GM21423 (cell line): ENCODE results near the gene FCRL5.
"Not testable (repeated sequence)": the region's sequence is repeated elsewhere in the genome, so short reads cannot be mapped to it uniquely, and the experiment has no call there.

ENCODE experiments used
- ATAC-seq: cut with Tn5 transposase; IDR thresholded peaks from one replicate; pipeline ENCODE4 v1.9.1; 2021; ENCODE audit warnings: mild to moderate bottlenecking, moderate library complexity; ENCODE audit not compliant: unreplicated experiment

FCRL5 gene

DNA sequence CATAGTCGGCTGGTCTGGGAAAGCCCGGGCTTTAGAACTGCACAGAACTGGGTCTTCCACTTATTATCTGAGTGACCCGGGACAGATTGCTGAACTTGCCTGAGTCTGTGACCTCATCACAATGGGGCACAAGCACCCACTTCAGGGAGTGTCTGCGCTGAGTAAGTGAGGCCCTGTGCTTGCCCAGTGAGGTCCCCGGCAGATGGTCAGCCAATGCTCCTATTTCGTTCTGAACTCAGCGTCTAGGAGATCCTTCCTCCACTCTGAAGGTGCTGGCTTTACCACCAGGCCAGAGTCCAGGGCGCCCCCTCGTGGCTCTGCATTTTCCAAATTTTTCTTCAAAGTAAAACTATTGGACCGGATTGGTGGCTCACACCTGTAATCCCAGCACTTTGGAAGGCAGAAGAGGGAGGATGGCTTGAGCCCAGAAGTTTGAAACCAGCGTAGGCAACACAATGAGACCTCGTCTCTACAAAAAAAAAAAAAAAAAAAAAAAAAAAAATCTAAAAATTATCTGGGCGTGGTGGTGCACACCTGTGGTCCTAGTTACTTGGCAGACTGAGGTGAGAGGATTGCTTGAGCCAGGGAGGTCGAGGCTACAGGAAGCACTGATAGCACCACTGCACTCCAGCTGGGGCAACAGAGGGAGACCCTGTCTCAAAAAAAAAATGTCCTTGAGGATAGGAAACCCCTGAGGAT lies 61.7 kb downstream of the FCRL5 start:
- ATAC-seq: no peak

DNA sequence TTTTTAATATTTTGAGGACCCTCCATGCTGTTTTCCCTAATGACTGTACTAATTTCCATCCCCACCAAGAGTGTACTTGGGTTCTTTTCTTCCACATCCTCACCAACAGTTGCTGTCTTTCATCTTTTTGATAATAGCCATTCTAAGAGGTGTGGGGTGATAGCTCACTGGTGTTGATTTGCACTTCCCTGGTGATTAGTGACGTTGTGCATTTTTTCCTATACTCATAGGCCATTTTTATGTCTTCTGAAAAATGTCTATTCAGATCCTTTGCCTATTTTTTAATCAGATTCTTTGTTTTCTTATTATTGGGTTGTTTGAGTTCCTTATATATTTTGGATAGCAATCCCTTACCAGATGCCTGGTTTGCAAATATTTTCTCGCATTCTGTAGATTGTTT lies 64.2 kb downstream of the FCRL5 start:
- no peak for ATAC-seq

DNA sequence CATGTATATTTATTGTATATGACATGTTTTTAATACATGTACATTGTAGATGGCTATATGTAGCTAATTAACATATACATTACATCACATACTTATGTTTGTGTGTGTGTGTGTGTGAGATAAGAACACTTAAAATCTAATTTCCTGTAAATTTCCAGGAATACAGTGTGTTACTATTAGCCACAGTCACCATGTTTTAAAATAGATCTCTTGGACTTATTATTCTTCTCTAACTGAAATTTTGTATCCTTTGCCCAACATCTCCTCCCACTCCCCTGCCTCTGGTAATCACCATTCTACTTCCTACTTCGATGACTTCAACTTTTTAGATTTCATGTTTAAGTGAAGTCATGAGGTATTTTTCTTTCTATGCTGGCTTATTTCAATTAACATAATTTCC lies 64.8 kb downstream of the FCRL5 start:
- ATAC-seq: no peak

DNA sequence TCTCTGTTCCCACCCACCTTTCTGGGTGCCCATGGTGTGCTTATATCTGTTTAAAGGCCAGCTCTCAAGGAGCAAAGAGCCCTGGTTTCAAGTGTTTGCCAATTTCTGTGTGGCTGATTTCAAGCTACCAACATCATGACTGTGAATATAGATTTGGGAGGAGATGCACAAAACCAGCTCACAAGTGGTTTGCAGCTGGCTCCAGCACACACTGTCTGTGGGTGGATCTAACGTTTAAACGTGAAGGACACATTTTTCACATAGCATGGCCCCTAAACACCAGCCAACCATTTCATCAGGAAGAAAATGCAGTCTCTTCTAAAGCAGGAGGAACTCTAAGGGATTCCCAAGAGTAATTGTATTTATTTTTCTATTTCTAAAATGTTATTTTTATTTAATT lies 65.2 kb downstream of the FCRL5 start:
- ATAC-seq: no peak

DNA sequence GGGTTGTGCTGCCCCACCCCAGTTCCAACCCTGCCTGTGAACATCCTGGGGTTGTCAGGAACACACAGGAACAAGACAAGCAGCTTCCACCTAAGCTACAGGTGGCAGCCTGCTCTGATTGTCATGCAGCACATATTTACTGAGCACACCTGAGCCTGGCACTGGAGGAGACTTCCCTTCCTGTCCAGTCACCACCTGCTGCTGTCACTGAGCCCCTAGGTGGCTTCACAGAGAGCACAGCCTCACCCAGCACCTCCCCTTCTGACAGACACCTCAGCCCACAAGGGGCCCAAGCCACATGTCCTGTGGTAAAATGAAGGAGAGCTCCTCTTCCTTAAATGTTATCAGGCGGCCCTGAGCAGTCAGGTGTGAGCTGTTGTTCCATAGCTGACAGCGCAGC lies 65.9 kb downstream of the FCRL5 start:
- not testable (repeated sequence) for ATAC-seq

DNA sequence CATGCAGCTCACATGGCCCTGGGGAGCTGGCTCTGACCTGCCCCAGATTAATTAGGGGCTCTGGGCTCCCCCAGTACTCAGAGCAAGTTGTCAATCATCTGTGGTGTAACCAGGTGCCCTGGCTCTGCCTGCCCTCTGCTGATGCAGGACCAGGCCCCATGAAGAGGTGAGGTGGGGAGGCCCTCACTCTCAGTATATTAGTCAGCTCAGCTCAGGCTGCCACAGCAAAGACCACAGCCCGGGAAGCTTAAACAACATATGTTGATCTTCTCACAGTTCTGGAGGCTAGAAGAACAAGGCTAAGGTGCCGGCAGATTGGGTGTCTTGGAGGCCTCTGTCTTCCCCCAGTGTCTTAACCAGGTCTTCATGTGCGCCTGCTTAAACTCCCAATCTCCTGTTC lies 66.5 kb downstream of the FCRL5 start:
- ATAC-seq: no peak

DNA sequence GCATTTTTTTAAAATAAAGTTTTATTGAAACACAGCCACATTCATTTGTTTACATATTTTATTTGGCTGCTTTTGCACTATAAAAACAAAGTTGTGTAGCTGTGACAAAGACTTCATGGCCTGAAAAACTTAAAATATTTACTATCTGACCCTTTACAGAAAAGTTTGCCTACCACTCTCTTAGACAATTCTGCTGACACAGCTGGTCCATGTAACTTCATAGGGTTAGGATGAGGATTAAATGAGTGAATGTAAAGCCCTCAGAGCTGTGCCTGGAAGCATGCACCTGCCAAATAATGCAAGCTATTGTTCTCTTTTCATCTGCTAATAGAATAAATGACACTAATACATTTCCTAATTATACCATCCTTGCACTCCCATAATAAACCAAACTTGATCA lies 67.7 kb downstream of the FCRL5 start:
- ATAC-seq: no peak

DNA sequence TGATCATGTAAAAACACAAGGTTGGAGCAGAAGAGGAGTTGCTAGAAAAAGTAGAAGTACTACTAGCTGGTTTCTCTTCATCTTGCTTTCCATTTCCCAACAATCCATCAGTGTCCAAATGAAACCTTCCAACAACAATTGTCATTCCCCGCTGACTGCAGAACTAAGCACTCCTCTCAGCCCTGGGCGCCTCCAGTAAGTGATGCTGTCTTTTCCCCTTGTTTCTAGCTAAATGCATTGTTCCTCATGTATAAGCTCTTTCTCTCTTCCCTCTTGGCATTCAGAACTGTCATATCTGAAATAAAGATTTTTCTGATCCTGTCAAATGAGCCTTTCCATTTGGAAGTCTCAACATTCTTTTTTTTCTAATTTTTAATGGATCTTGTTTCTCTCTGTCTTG lies 68.7 kb downstream of the FCRL5 start:
- no peak for ATAC-seq

DNA sequence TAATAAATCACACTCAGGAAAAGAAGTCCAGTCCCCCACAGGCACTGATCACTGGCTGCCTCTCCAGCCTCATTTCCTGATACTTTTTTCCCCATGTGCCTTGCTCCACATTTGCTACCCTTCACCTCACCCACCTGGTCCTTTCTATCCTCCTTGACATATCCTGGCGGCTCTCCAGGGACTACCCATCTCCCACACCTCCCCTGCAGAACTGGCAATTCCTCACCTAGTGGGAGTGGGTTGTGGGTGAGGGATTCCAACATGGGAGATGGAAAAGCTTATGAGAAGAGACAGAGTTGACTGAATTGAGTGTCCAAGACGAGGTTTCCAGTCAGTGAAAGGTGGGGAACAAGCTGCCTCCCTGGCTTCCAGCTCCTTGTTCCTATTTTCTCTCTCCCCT lies 69.6 kb downstream of the FCRL5 start:
- ATAC-seq: no peak

DNA sequence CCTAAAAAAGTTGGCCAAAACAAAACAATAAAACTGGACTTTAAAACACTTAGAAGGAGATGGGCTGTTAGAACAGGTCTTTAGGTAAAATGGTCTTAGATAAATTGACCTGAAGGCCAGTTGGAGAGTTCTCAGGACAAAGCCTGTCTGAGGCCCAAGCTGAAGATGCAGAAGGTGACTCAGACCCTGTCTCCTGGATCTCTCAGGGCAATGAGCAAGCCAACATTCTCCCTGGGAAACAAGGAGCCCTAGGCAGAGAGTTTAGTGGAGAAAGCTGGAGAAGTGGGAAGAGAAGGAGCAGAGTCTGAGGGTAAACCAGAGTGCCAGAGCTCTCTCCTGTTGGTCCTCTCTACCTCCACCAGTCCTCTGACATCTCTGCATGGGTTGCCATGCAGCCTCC lies 70.1 kb downstream of the FCRL5 start:
- no peak for ATAC-seq

DNA sequence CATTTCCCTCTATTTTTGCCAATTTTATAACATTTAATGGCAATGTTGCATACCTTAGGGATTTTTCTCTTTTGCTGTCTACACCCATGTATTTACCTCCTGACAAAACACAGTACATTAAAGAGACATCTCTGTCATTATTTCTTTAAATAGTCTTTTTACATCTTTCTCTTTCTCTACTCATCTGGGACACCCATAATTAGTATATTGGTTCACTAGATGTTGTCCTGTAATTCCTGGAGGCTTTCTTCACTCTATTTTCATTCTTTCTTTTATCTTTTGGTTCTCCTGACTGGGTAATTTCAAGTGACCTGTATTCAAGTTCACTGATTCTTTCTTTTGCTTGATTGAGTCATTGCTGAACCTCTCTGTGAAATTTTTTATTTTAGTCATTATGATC lies 74.3 kb downstream of the FCRL5 start:
- ATAC-seq: no peak

DNA sequence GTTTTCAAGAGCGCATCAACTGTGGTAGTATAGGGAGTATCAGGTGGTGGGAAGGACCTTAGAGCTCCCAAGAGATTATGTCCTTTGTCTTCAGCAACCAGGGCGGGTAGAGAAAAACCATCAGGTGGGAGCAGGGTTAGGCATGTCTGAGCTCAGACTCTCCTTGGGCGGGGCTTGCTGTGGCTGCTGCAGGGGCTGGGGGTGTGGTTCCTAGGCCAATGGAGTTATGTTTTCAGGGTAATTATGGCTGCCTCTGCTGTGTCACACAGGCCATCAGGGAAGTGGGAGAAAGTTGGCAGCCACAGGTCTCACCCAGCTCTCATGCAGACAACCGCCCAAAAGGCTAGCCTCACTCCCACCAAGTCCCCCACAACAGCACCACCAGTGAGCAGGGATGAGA lies 74.9 kb downstream of the FCRL5 start:
- no peak for ATAC-seq

DNA sequence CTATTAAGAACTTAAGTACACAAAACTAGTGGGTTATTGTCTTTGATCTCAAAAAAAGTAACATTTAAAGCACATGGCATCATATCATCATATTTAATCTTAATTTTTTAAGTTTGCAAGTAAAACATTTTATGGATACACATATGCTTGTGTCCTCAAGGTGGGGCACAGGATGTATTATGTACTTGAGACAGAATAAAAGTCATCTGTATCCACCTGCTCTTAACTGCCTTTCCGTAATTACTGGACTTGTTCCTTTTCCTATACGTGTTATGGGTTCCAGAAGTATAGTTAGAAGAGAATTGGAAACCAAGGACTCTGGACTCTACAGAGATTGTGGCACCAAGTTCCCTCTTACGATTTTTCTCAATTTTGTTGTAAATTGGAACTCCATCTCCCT lies 79.4 kb downstream of the FCRL5 start:
- no peak for ATAC-seq

DNA sequence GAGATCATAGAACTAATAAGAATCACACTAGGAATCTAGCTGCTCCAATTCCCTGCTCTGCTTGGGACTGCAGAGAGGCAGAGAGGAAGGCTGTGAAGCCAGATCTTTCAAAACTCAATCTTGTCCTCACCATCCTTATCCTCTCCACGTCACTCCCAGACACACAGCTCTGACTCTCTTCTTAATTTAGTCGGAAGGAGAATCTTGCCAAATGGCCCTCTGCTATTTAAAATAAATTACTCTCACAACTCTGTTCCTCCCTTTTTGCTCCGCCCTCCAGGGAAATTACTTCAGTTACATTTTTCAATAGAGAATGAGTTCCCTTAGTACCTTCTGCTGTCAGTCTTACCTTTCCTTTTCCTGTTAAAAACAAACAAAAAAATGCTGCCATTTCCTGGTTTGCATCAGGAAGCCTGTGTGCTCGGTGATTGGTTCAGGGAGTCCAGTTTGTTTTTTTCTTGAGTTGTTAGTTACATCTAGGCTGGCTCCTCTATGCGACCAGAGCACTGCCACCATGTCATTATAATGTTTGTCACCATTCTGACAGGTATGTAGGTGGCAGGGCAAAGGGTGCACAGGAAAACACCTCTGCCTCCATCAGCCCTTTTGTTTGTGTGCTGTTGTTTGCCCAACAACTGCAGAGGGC lies 80.1 kb downstream of the FCRL5 start:
- ATAC-seq: no peak

DNA sequence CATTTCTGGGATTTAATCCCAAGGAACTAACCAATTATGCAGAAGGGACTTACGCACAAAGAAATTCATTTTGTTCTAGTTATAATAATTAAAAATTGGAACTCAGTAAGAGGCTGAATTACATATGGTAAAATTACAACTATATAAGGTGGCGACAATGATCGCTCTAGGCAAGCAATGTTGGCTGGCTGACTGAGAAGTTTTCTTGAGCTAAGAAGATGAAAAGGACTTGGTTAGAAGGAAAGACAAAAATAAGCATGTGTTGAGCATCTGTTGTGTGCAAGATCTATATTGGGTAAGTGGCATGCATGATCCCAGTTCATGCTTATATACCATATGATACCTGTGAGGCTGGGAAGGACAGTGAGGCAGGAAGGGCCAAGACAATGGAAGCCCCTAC lies 80.8 kb downstream of the FCRL5 start:
- no peak for ATAC-seq

DNA sequence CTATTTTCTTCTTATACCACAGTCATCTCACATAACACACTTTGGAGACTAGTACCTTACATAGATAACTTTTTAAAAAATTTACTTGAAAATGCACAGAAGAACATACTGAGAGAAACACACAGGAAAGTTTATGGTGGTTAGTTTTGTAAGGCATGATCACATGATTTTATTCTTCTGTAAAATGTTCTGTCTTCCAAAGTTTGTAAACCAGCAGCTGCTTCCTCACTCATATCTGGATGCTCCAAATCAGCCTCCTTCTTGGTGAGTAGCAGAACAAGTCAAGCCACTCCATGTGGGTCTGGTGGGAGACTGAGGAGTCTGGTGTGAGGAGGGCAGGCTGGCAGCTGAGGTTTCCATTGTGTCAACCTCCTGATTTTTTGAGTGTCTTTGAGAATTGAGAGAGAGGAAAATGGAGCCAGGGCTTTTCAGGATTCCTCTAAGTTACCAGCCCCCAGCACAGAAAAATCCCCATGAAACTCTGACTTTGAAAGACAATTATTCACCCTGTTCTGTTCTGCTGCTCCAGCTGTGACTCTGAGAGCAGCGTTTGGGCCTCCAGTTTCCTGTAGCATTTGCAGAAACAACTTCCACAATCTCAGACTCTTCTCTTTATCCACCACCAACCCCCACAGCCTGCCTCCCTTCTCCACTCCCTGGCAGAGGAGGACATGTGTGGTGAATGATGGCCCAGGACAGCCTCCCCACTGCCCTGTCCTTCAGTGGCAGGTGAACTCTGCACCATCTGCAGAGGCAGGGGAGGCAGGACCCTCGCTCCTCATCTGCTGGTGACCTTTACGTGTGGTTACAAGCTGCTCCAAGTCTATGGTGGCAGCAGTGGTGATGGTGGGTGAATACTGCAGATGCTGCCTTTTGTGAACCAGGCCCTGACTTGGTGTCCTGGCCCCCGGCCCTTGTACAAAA lies 82.3 kb downstream of the FCRL5 start:
- no peak for ATAC-seq

DNA sequence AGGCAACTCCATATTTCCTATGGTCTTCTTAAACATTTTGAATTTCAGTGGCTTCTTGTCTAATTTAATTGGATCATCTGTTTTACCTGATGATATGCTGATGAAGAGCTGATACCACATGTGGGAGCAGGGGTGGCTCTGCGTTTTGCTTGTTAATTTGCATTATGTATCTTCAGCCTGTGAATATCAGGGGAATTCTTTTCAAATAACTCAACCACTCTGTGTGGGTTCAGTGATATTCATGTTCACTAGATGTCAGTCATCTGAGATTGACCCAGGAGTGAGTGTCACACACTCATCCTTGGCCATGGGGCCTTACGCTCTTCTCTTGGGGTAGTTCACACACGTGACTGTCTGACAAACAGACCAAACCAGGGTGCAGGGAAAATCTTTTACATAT lies 83.0 kb downstream of the FCRL5 start:
- no peak for ATAC-seq

DNA sequence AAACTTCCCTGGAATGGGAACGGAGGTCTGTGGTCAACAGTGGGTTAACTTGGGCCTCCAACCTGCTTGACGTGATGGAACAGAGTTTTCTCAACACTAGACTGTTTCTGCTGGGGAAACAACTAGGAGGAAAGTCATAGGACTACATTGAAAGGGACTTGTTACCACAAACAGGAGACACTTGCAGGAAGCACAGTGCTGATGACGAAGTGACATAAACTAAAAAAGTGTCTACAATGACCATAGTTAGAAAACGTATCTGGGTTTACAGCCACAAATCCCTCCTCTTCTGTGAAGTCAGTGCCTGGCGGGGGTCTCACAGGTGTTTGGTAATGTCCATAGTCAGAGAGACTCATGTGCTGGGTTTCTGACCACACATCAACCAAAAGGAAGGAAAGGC lies 86.3 kb downstream of the FCRL5 start:
- no peak for ATAC-seq
